ENCODE results near the gene MAB21L4.

DNA sequence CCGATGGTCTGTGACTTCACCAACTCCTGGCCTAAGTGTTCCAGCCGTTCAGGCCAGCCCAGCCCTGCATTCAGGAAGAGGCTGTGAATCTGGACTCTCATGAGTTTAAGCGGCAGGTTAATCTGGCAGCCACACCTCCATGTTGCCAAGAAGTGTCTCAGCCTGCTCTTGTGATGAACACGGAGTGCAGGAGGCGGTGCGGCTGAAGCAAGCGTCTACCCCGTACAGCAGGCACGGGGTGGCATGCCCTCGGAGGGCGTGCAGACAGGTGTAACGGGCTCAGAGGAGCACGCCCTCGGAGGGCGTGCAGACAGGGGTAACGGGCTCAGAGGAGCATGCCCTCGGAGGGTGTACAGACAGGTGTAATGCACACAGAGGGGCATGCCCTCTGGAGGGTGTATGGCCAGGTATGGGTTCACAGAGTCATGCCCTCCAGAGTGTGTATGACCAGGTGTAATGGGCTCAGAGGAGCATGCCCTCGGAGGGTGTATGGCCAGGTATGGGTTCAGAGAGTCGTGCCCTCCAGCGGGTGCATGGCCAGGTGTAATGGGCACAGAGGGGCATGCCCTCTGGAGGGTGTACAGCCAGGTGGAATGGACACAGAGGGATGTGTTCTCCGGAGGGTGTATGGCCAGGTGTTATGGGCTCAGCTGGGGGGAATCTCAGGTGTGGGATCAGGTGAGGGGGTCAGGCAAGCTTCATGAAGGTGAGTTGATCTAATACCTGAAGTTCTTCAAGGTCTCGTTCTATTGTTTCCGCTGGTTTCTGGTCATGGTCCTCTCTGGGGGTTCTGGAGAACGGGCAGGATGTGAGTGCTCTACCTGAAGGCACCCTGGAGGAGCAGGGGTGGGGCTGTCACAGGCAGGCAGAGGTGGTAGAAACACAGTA is 32.8 kb upstream of the MAB21L4 start:
- TF ChIP-seq, protein P1, sequence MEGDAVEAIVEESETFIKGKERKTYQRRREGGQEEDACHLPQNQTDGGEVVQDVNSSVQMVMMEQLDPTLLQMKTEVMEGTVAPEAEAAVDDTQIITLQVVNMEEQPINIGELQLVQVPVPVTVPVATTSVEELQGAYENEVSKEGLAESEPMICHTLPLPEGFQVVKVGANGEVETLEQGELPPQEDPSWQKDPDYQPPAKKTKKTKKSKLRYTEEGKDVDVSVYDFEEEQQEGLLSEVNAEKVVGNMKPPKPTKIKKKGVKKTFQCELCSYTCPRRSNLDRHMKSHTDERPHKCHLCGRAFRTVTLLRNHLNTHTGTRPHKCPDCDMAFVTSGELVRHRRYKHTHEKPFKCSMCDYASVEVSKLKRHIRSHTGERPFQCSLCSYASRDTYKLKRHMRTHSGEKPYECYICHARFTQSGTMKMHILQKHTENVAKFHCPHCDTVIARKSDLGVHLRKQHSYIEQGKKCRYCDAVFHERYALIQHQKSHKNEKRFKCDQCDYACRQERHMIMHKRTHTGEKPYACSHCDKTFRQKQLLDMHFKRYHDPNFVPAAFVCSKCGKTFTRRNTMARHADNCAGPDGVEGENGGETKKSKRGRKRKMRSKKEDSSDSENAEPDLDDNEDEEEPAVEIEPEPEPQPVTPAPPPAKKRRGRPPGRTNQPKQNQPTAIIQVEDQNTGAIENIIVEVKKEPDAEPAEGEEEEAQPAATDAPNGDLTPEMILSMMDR (conservative IDR thresholded peaks at IDR 0.05; ENCODE audit: low read length), result no peak
- TF ChIP-seq EZH2phosphoT487 (IDR thresholded peaks at IDR 0.05; ENCODE audit: borderline replicate concordance, low read depth, low read length), result no peak

All from OCI-LY7 (cell line).